ENCODE results near the gene SNTB2.

The SNTB2 gene

GRCh38 chr16:69193855-69194254 lies 6.9 kb downstream of the SNTB2 start:
- no peak for TF ChIP-seq CTCF (IDR thresholded peaks at IDR 0.05; ENCODE audit: low read depth, low read length)
- no peak for DNase-seq (ENCODE audit: extremely low read depth, low read depth)

GRCh38 chr16:69194488-69194887 lies 7.5 kb downstream of the SNTB2 start:
- DNase-seq (ENCODE audit: extremely low read depth, low read depth) = no peak
- no peak for TF ChIP-seq CTCF (IDR thresholded peaks at IDR 0.05; ENCODE audit: low read depth, low read length)

GRCh38 chr16:69195369-69196029 lies 8.5 kb downstream of the SNTB2 start:
- DNase-seq (ENCODE audit: extremely low read depth, low read depth) = no peak

GRCh38 chr16:69197573-69197972 lies 10.6 kb downstream of the SNTB2 start:
- no peak for DNase-seq (ENCODE audit: extremely low read depth, low read depth)
- TF ChIP-seq CTCF (IDR thresholded peaks at IDR 0.05; ENCODE audit: low read depth, low read length) = no peak

More at GRCh38 chr16:69195369-69196029, 8.5 kb downstream of the SNTB2 start:
- TF ChIP-seq CTCF (IDR thresholded peaks at IDR 0.05; ENCODE audit: low read depth, low read length) = no peak

GRCh38 chr16:69199382-69199781 lies 12.4 kb downstream of the SNTB2 start:
- DNase-seq (ENCODE audit: extremely low read depth, low read depth) = no peak
- TF ChIP-seq CTCF (IDR thresholded peaks at IDR 0.05; ENCODE audit: low read depth, low read length) = no peak

GRCh38 chr16:69201291-69201690 lies 14.3 kb downstream of the SNTB2 start:
- no peak for DNase-seq (ENCODE audit: extremely low read depth, low read depth)
- no peak for TF ChIP-seq CTCF (IDR thresholded peaks at IDR 0.05; ENCODE audit: low read depth, low read length)

GRCh38 chr16:69201787-69202186 lies 14.8 kb downstream of the SNTB2 start:
- DNase-seq (ENCODE audit: extremely low read depth, low read depth) = no peak
- TF ChIP-seq CTCF (IDR thresholded peaks at IDR 0.05; ENCODE audit: low read depth, low read length) = no peak
